B cell (primary cell): ENCODE results near the gene CENPM. TPM values are rescaled to one million over a fixed set of nuclear protein-coding genes. Genes with fewer than 3 reads are reported as not detected.
A peak's percentile ranks its signal among the peaks of the same experiment; 100 is the strongest.

Source experiments
- ATAC-seq: fragments of 200-7000 bp; cut with Tn5 transposase; one replicate; pipeline ENCODE4 v1.10.0; 2021; ENCODE audit warnings: low read depth, mild to moderate bottlenecking, moderate number of reproducible peaks, moderate library complexity
- CTCF ChIA-PET: fragments of 350-600 bp; sonication (Branson Sonifier 250); formaldehyde crosslinking; loops from one replicate; lab custom pipeline; 2021; ENCODE audit warnings: antibody characterized with exemption, inconsistent platforms; lab: Charles Lee
- POLR2A ChIA-PET: fragments of 350-600 bp; sonication (Branson Sonifier 250); formaldehyde crosslinking; loops from one replicate; lab custom pipeline; 2021; ENCODE audit warnings: antibody characterized with exemption; lab: Charles Lee
- DNase-seq: peaks from one replicate; pipeline ENCODE4 v3.0.0; 2013
- H2AFZ ChIP-seq: 2 replicates; pipeline ENCODE4 v1.6.1; 2012; ENCODE audit warnings: mild to moderate bottlenecking, low read depth, low read length; ENCODE audit not compliant: insufficient read depth, poor library complexity, severe bottlenecking
- H3K27ac ChIP-seq, 2 donors: 1 replicate in 1 of 2; 2 replicates in 1 of 2; pipeline ENCODE4 v1.5.1; 2012 to 2013; ENCODE audit warnings: low read length in 2 of 2, mild to moderate bottlenecking in 2 of 2, moderate library complexity in 1 of 2
- H3K27me3 ChIP-seq, 4 experiments: fragments of 200-600 bp in 1 of 4; sonication (generic) in 1 of 4; replicated peaks in 1 of 4; 1 replicate in 2 of 4; 2 replicates in 2 of 4; pipeline versions ENCODE4 v1.6.1 to v1.7.0; 2013 to 2016; ENCODE audit warnings: low read length in 3 of 4, mild to moderate bottlenecking in 2 of 4, mixed read lengths in 1 of 4, moderate library complexity in 1 of 4; ENCODE audit not compliant: insufficient read depth in 4 of 4, control insufficient read depth in 3 of 4; ENCODE audit errors: control extremely low read depth in 1 of 4
- H3K36me3 ChIP-seq, 2 experiments: replicated peaks in 1 of 2; 1 replicate in 1 of 2; 2 replicates in 1 of 2; pipeline versions ENCODE4 v1.6.1 to v1.7.1; 2013; ENCODE audit warnings: low read length in 1 of 2; ENCODE audit not compliant: insufficient read depth in 2 of 2, control insufficient read depth in 1 of 2; ENCODE audit errors: control extremely low read depth in 1 of 2, extremely low read depth in 1 of 2
- H3K4me1 ChIP-seq, 2 donors: fragments of 200-600 bp in 1 of 2; sonication (generic) in 1 of 2; 1 replicate in 1 of 2; 2 replicates in 1 of 2; pipeline versions ENCODE4 v1.5.1 to v1.6.1; 2013 to 2017; ENCODE audit warnings: low read length in 2 of 2; ENCODE audit not compliant: control insufficient read depth in 2 of 2, insufficient read depth in 2 of 2
- H3K4me2 ChIP-seq: replicated peaks from 2 replicates; pipeline ENCODE3; 2012; ENCODE audit warnings: mild to moderate bottlenecking, low read depth, low read length; ENCODE audit not compliant: poor library complexity, severe bottlenecking
- H3K4me3 ChIP-seq, 5 experiments: fragments of 200-600 bp in 1 of 5; sonication (generic) in 1 of 5; 1 replicate in 3 of 5; 2 replicates in 2 of 5; pipeline versions ENCODE4 v1.5.1 to v1.7.0; 2011 to 2016; ENCODE audit warnings: low read length in 4 of 5, mild to moderate bottlenecking in 4 of 5, low read depth in 2 of 5, control low read depth in 1 of 5, moderate library complexity in 1 of 5; ENCODE audit not compliant: insufficient read depth in 1 of 5; ENCODE audit errors: control extremely low read depth in 1 of 5, extremely low read depth in 1 of 5
- H3K79me2 ChIP-seq: fragments of 200-600 bp; sonication (generic); one replicate; pipeline ENCODE4 v1.6.0; 2016; ENCODE audit warnings: low read length; ENCODE audit not compliant: control insufficient read depth, insufficient read depth
- H3K9ac ChIP-seq: fragments of 200-600 bp; sonication (generic); 2 replicates; pipeline ENCODE4 v1.6.1; 2017; ENCODE audit warnings: mild to moderate bottlenecking, low read length, moderate library complexity
- H3K9me3 ChIP-seq, 3 donors: one replicate each; pipeline versions ENCODE4 v1.6.1 to v1.7.1; 2013; ENCODE audit warnings: low read length in 2 of 3; ENCODE audit not compliant: control insufficient read depth in 2 of 3, insufficient read depth in 1 of 3; ENCODE audit errors: control extremely low read depth in 1 of 3
- H4K20me1 ChIP-seq: 2 replicates; pipeline ENCODE4 v1.6.0; 2012; ENCODE audit warnings: mild to moderate bottlenecking, low read length; ENCODE audit not compliant: insufficient read depth, control insufficient read depth, poor library complexity, severe bottlenecking
- H3K27ac Mint-ChIP-seq: one replicate; pipeline ENCODE4 v1.8.0; 2021; ENCODE audit warnings: mixed read lengths
- H3K27me3 Mint-ChIP-seq: one replicate; pipeline ENCODE4 v1.8.0; 2021; ENCODE audit warnings: mixed read lengths
- H3K4me1 Mint-ChIP-seq: one replicate; pipeline ENCODE4 v1.8.0; 2021; ENCODE audit warnings: mixed read lengths
- H3K4me3 Mint-ChIP-seq: one replicate; pipeline ENCODE4 v1.8.0; 2021; ENCODE audit warnings: mixed read lengths
- H3K9me3 Mint-ChIP-seq: one replicate; pipeline ENCODE4 v1.8.0; 2022; ENCODE audit warnings: mixed read lengths; ENCODE audit not compliant: insufficient read depth
- CTCF ChIP-seq: fragments of 200-600 bp; IDR thresholded peaks from one replicate; pipeline ENCODE4 v1.8.0; 2022; ENCODE audit warnings: antibody characterized with exemption, mild to moderate bottlenecking
- EZH2 ChIP-seq: IDR thresholded peaks from 2 replicates; pipeline ENCODE4 v1.6.1; 2012; ENCODE audit warnings: borderline replicate concordance, low read depth, mild to moderate bottlenecking, moderate library complexity, low read length; ENCODE audit not compliant: insufficient read depth, poor library complexity, severe bottlenecking
- WGBS: methylation state at CpG from one replicate; pipeline ENCODE4 v1.1.5; 2013; ENCODE audit warnings: missing lambda C conversion rate; ENCODE audit not compliant: insufficient coverage; 5-methylcytosine and 5-hydroxymethylcytosine counted together
- intact Hi-C: fragments of 100-400 bp; cut with micrococcal nuclease; formaldehyde crosslinking; loops from one replicate; pipeline ENCODE4 v1.10.0; 2022
- polyA plus RNA-seq: library from polyadenylated mRNA; depleted of rRNA; stranded (reverse); fragments of >200 nt; gene quantifications from 2 replicates; pipeline ENCODE4 v1.2.3, GENCODE V29; 2012
- total RNA-seq, 2 donors: library from RNA; stranded (reverse); fragments of 120-200 nt in 1 of 2; gene quantifications; 1 replicate in 1 of 2; 2 replicates in 1 of 2; pipeline versions ENCODE4 v1.2.3 to v1.2.4, GENCODE V29; 2013 to 2022

CENPM gene
- total and polyA plus RNA-seq, 2 donors (not counting 1 experiment from before 2014, with no cell fraction given), result 30.7 to 43.8 TPM

GRCh38 chr22:41920271-41920976 lies 26.5 kb downstream of the CENPM start:
- peaks cover 0 to 4% (median 2%) of the 10 kb centered on the region in 4 experiments for H3K27me3 ChIP-seq
- intact Hi-C loops, result loop anchor here (1.0 kb wide), 2 partner anchors 16 to 20 kb away; no protein-coding TSS in a partner anchor
- H3K9ac ChIP-seq, result peak overlapping the region; percentile 57
- WGBS, result 7% methylated on average over 15 of the region's 21 CpGs
- DNase-seq (peak; percentile 85), ATAC-seq (peak; percentile 11)
- peaks cover 68% of the 10 kb centered on the region for H3K79me2 ChIP-seq
- ChIA-PET POLR2A (interaction anchor here (0.6 to 16.8 kb wide), 12 partner anchors 9 to 590 kb away, joined by 3 to 960 read pairs (median 4); partner anchors contain the start of genes CENPM, MEI1 and SREBF2), CTCF (interaction anchor here (1.3 to 17.9 kb wide), 4 partner anchors 12 to 223 kb away, joined by 3 to 499 read pairs (median 5); no protein-coding TSS in a partner anchor)
- Mint-ChIP-seq H3K4me3 (peak overlapping the region; percentile 86), H3K27ac (peak overlapping the region; percentile 97), H3K4me1 (peaks cover 79% of the 10 kb centered on the region), H3K9me3 (no peaks in the 10 kb centered on the region), H3K27me3 (no peaks in the 10 kb centered on the region)
- H3K4me1 ChIP-seq, result peaks cover 78 to 90% of the 10 kb centered on the region in 2 donors
- peaks cover 0 to 9% (median 0%) of the 10 kb centered on the region in 3 donors for H3K9me3 ChIP-seq
- TF ChIP-seq EZH2 (no peak), CTCF (no peak)
- peak overlapping the region in 4 of 5 experiments; percentile 50 to 60 (median 52) for H3K4me3 ChIP-seq
- peaks cover 46% of the 10 kb centered on the region for H4K20me1 ChIP-seq
- peaks cover 0 to 29% of the 10 kb centered on the region in 2 experiments for H3K36me3 ChIP-seq
- peak overlapping the region; percentile 89 to 93 for H3K27ac ChIP-seq
- no peak overlapping the region for H2AFZ ChIP-seq
- peak overlapping the region; percentile 92 for H3K4me2 ChIP-seq
